ENCODE measurements around the gene SLC7A14. TPM values are rescaled to one million over a fixed set of nuclear protein-coding genes. Genes with fewer than 3 reads are reported as not detected.

The SLC7A14 gene
- total RNA-seq, 5 donors from 2014 or later (not counting 1 experiment from before 2014, with no cell fraction given), result not detected

GRCh38 chr3:170608475-170608874 lies 22.6 kb upstream of the SLC7A14 start:
- no peaks in the 10 kb centered on the region for H3K9me3 ChIP-seq
- no peak overlapping the region for H3K4me3 ChIP-seq (ENCODE audit: control insufficient read depth in 1 of 2, extremely low read depth in 1 of 2, low read length in 1 of 2)
- Mint-ChIP-seq H3K4me3 (no peak overlapping the region), H3K27ac (no peak overlapping the region), H3K27me3 (peaks cover 5 to 18% of the 10 kb centered on the region in 2 donors), H3K4me1 (no peaks in the 10 kb centered on the region), H3K9me3 (no peaks in the 10 kb centered on the region), H3K36me3 (no peaks in the 10 kb centered on the region)
- CTCF ChIA-PET, result no interaction called here
- no CpG with 5 or more reads among the region's 1 CpG for WGBS (ENCODE audit: insufficient coverage)
- peaks cover 0 to 5% of the 10 kb centered on the region in 2 experiments for H3K27me3 ChIP-seq (replicated peaks in 1 of 2; ENCODE audit: control insufficient read depth in 2 of 2, extremely low read depth in 1 of 2, insufficient read depth in 2 of 2, low read length in 1 of 2)
- H3K4me1 ChIP-seq (ENCODE audit: control insufficient read depth in 1 of 2, extremely low read depth in 1 of 2, insufficient read depth in 2 of 2, low read length in 2 of 2), result no peaks in the 10 kb centered on the region
- H3K36me3 ChIP-seq (ENCODE audit: control insufficient read depth in 2 of 2, extremely low read depth in 1 of 2, insufficient read depth in 1 of 2, low read length in 1 of 2), result no peaks in the 10 kb centered on the region
- ATAC-seq (replicated peaks in 1 of 4), result no peak
- no peak overlapping the region for H3K27ac ChIP-seq (ENCODE audit: low read length)
- POLR2A ChIA-PET, result no interaction called here
- no peak for DNase-seq

- Histone ChIP-seq H3K4me3 (ENCODE audit: control insufficient read depth in 1 of 2, extremely low read depth in 1 of 2, low read length in 1 of 2) (no peak overlapping the region), H3K36me3 (ENCODE audit: control insufficient read depth in 2 of 2, extremely low read depth in 1 of 2, insufficient read depth in 1 of 2, low read length in 1 of 2) (no peaks in the 10 kb centered on the region), H3K27me3 (replicated peaks in 1 of 2; ENCODE audit: control insufficient read depth in 2 of 2, extremely low read depth in 1 of 2, insufficient read depth in 2 of 2, low read length in 1 of 2) (peaks cover 0 to 5% of the 10 kb centered on the region in 2 experiments), H3K4me1 (ENCODE audit: control insufficient read depth in 1 of 2, extremely low read depth in 1 of 2, insufficient read depth in 2 of 2, low read length in 2 of 2) (no peaks in the 10 kb centered on the region), H3K27ac (ENCODE audit: low read length) (no peak overlapping the region), H3K9me3 (no peaks in the 10 kb centered on the region)
- Mint-ChIP-seq H3K27me3 (peaks cover 8 to 17% of the 10 kb centered on the region in 2 donors), H3K36me3 (no peaks in the 10 kb centered on the region), H3K9me3 (peaks cover 0 to under 1% (median 0%) of the 10 kb centered on the region in 3 donors), H3K27ac (no peak overlapping the region), H3K4me3 (no peak overlapping the region), H3K4me1 (no peaks in the 10 kb centered on the region)
- ChIA-PET POLR2A (no interaction called here), CTCF (no interaction called here)
- no peak for DNase-seq
- ATAC-seq (replicated peaks in 1 of 4), result no peak
- no CpG with 5 or more reads among the region's 3 CpGs for whole genome bisulfite sequencing (ENCODE audit: insufficient coverage)
Measured at GRCh38 chr3:170606675-170607074, 20.8 kb upstream of the SLC7A14 start.

- DNase-seq (no peak), ATAC-seq (replicated peaks in 1 of 4) (no peak)
- Mint-ChIP-seq H3K9me3 (peaks cover 0 to 5% (median 3%) of the 10 kb centered on the region in 3 donors), H3K27ac (no peak overlapping the region), H3K27me3 (peaks cover 9 to 15% of the 10 kb centered on the region in 2 donors), H3K4me1 (no peaks in the 10 kb centered on the region), H3K4me3 (no peak overlapping the region), H3K36me3 (no peaks in the 10 kb centered on the region)
- Histone ChIP-seq H3K4me1 (ENCODE audit: control insufficient read depth in 1 of 2, extremely low read depth in 1 of 2, insufficient read depth in 2 of 2, low read length in 2 of 2) (no peaks in the 10 kb centered on the region), H3K27ac (ENCODE audit: low read length) (no peak overlapping the region), H3K36me3 (ENCODE audit: control insufficient read depth in 2 of 2, extremely low read depth in 1 of 2, insufficient read depth in 1 of 2, low read length in 1 of 2) (no peaks in the 10 kb centered on the region), H3K4me3 (ENCODE audit: control insufficient read depth in 1 of 2, extremely low read depth in 1 of 2, low read length in 1 of 2) (no peak overlapping the region), H3K27me3 (replicated peaks in 1 of 2; ENCODE audit: control insufficient read depth in 2 of 2, extremely low read depth in 1 of 2, insufficient read depth in 2 of 2, low read length in 1 of 2) (peaks cover 0 to 5% of the 10 kb centered on the region in 2 experiments), H3K9me3 (no peaks in the 10 kb centered on the region)
- CTCF ChIA-PET, result interaction anchor here in 1 of 2 donors (0.7 kb wide), 1 partner anchor 51 kb away, joined by 4 read pairs; no protein-coding TSS in a partner anchor
- POLR2A ChIA-PET, result no interaction called here
Measured at GRCh38 chr3:170605490-170605889, 19.6 kb upstream of the SLC7A14 start.

- Mint-ChIP-seq H3K4me3 (no peak overlapping the region), H3K36me3 (no peaks in the 10 kb centered on the region), H3K27ac (no peak overlapping the region), H3K9me3 (peaks cover 0 to 5% (median 3%) of the 10 kb centered on the region in 3 donors), H3K4me1 (no peaks in the 10 kb centered on the region), H3K27me3 (peaks cover 13 to 15% of the 10 kb centered on the region in 2 donors)
- Histone ChIP-seq H3K27ac (ENCODE audit: low read length) (no peak overlapping the region), H3K27me3 (replicated peaks in 1 of 2; ENCODE audit: control insufficient read depth in 2 of 2, extremely low read depth in 1 of 2, insufficient read depth in 2 of 2, low read length in 1 of 2) (peaks cover 0 to 5% of the 10 kb centered on the region in 2 experiments), H3K4me3 (ENCODE audit: control insufficient read depth in 1 of 2, extremely low read depth in 1 of 2, low read length in 1 of 2) (no peak overlapping the region), H3K4me1 (ENCODE audit: control insufficient read depth in 1 of 2, extremely low read depth in 1 of 2, insufficient read depth in 2 of 2, low read length in 2 of 2) (no peaks in the 10 kb centered on the region), H3K9me3 (no peaks in the 10 kb centered on the region), H3K36me3 (ENCODE audit: control insufficient read depth in 2 of 2, extremely low read depth in 1 of 2, insufficient read depth in 1 of 2, low read length in 1 of 2) (no peaks in the 10 kb centered on the region)
- POLR2A ChIA-PET, result no interaction called here
- CTCF ChIA-PET, result interaction anchor here in 1 of 2 donors (1.0 kb wide), 1 partner anchor 18 kb away, joined by 3 read pairs; no protein-coding TSS in a partner anchor
- no CpG with 5 or more reads among the region's 5 CpGs for WGBS (ENCODE audit: insufficient coverage)
- DNase-seq (no peak), ATAC-seq (replicated peaks in 1 of 4) (no peak)
Measured at GRCh38 chr3:170603770-170604510, 18.1 kb upstream of the SLC7A14 start.

- H3K4me3 Mint-ChIP-seq, result no peak overlapping the region
- ATAC-seq (replicated peaks in 1 of 4), result no peak
- no peak overlapping the region for H3K27ac ChIP-seq (ENCODE audit: low read length)
- H3K27me3 Mint-ChIP-seq, result peaks cover 13 to 15% of the 10 kb centered on the region in 2 donors
- no peaks in the 10 kb centered on the region for H3K4me1 Mint-ChIP-seq
- H3K27ac Mint-ChIP-seq, result no peak overlapping the region
- H3K9me3 Mint-ChIP-seq, result peaks cover 0 to 5% (median 3%) of the 10 kb centered on the region in 3 donors
- ChIA-PET POLR2A (no interaction called here), CTCF (no interaction called here)
- no peak for DNase-seq
- H3K27me3 ChIP-seq (replicated peaks in 1 of 2; ENCODE audit: control insufficient read depth in 2 of 2, extremely low read depth in 1 of 2, insufficient read depth in 2 of 2, low read length in 1 of 2), result peaks cover 0 to 5% of the 10 kb centered on the region in 2 experiments
- no peaks in the 10 kb centered on the region for H3K36me3 Mint-ChIP-seq
- no peak overlapping the region for H3K4me3 ChIP-seq (ENCODE audit: control insufficient read depth in 1 of 2, extremely low read depth in 1 of 2, low read length in 1 of 2)
- 100% methylated on average over 1 of the region's 1 CpG for WGBS (ENCODE audit: insufficient coverage)
- no peaks in the 10 kb centered on the region for H3K9me3 ChIP-seq
- no peaks in the 10 kb centered on the region for H3K36me3 ChIP-seq (ENCODE audit: control insufficient read depth in 2 of 2, extremely low read depth in 1 of 2, insufficient read depth in 1 of 2, low read length in 1 of 2)
- no peaks in the 10 kb centered on the region for H3K4me1 ChIP-seq (ENCODE audit: control insufficient read depth in 1 of 2, extremely low read depth in 1 of 2, insufficient read depth in 2 of 2, low read length in 2 of 2)
Measured at GRCh38 chr3:170602556-170602955, 16.7 kb upstream of the SLC7A14 start.

GRCh38 chr3:170600005-170600624 lies 14.2 kb upstream of the SLC7A14 start:
- no CpG with 5 or more reads among the region's 4 CpGs for WGBS (ENCODE audit: insufficient coverage)
- Mint-ChIP-seq H3K27ac (no peak overlapping the region), H3K27me3 (peaks cover 17 to 22% of the 10 kb centered on the region in 2 donors)

More at GRCh38 chr3:170600005-170600624, 14.2 kb upstream of the SLC7A14 start:
- no peak for ATAC-seq (replicated peaks in 1 of 4)
- ChIA-PET POLR2A (no interaction called here), CTCF (interaction anchor here (0.6 kb wide), 6 partner anchors 23 to 1335 kb away, joined by 3 to 5 read pairs (median 4); no protein-coding TSS in a partner anchor)
- Mint-ChIP-seq H3K36me3 (no peaks in the 10 kb centered on the region), H3K9me3 (peaks cover 0 to 5% (median 3%) of the 10 kb centered on the region in 3 donors), H3K4me1 (no peaks in the 10 kb centered on the region), H3K4me3 (no peak overlapping the region)
- no peak for DNase-seq
- no peak overlapping the region for H3K27ac ChIP-seq (ENCODE audit: low read length)
- H3K4me3 ChIP-seq (ENCODE audit: control insufficient read depth in 1 of 2, extremely low read depth in 1 of 2, low read length in 1 of 2), result no peak overlapping the region
- H3K4me1 ChIP-seq (ENCODE audit: control insufficient read depth in 1 of 2, extremely low read depth in 1 of 2, insufficient read depth in 2 of 2, low read length in 2 of 2), result no peaks in the 10 kb centered on the region
- no peaks in the 10 kb centered on the region for H3K36me3 ChIP-seq (ENCODE audit: control insufficient read depth in 2 of 2, extremely low read depth in 1 of 2, insufficient read depth in 1 of 2, low read length in 1 of 2)
- no peaks in the 10 kb centered on the region for H3K9me3 ChIP-seq
- peaks cover 0 to 3% of the 10 kb centered on the region in 2 experiments for H3K27me3 ChIP-seq (replicated peaks in 1 of 2; ENCODE audit: control insufficient read depth in 2 of 2, extremely low read depth in 1 of 2, insufficient read depth in 2 of 2, low read length in 1 of 2)
